IPS DF 6.9 (cell line): ENCODE measurements around the gene KRTAP4-3.
"Not testable (repeated sequence)": the region's sequence is repeated elsewhere in the genome, so short reads cannot be mapped to it uniquely, and the experiment has no call there.

ENCODE experiments used
- DNase-seq: peaks from one replicate; pipeline ENCODE4 v3.0.0-alpha.2; 2013; ENCODE audit warnings: low read depth, low spot score
- H3K27ac ChIP-seq: one replicate; pipeline ENCODE4 v1.5.1; 2013; ENCODE audit warnings: low read length, control low read depth
- H3K27me3 ChIP-seq: 2 replicates; pipeline ENCODE4 v1.6.1; 2013; ENCODE audit warnings: mild to moderate bottlenecking, low read length; ENCODE audit not compliant: control insufficient read depth, insufficient read depth
- H3K36me3 ChIP-seq: 2 replicates; pipeline ENCODE4 v1.6.1; 2013; ENCODE audit warnings: low read length; ENCODE audit not compliant: control insufficient read depth, insufficient read depth
- H3K4me1 ChIP-seq: 2 replicates; pipeline ENCODE4 v1.6.1; 2013; ENCODE audit warnings: low read length; ENCODE audit not compliant: control insufficient read depth, insufficient read depth
- H3K4me3 ChIP-seq: 2 replicates; pipeline ENCODE4 v1.5.1; 2013; ENCODE audit warnings: mild to moderate bottlenecking, low read length
- H3K9me3 ChIP-seq: 2 replicates; pipeline ENCODE4 v1.6.1; 2013; ENCODE audit warnings: low read length, inconsistent platforms; ENCODE audit not compliant: control insufficient read depth, insufficient read depth
- WGBS: extraction: QIAGEN DNeasy Blood & Tissue Kit; methylation state at CpG from one replicate; pipeline ENCODE4 v1.1.7; 2013; ENCODE audit warnings: mixed read lengths, missing lambda C conversion rate; ENCODE audit not compliant: insufficient read length, insufficient coverage; 5-methylcytosine and 5-hydroxymethylcytosine counted together

Gene KRTAP4-3

GRCh38 chr17:41168121-41168520, at the start of gene KRTAP4-3:
Gene KRTAP4-3, minus strand, starts transcription at chr17:41168221. Its CDS starts 49 bp downstream, at chr17:41168172.
- no peak within 1 kb of the TSS for H3K4me3 ChIP-seq
- no peak for DNase-seq
- no CpG with 5 or more reads among the region's 1 CpG for WGBS
- no peaks in the 10 kb centered on the region for H3K9me3 ChIP-seq
- no peak within 1 kb of the TSS for H3K27ac ChIP-seq
- H3K4me1 ChIP-seq, result no peaks in the 10 kb centered on the region
- no peaks in the 10 kb centered on the region for H3K27me3 ChIP-seq
- H3K36me3 ChIP-seq, result no peaks in the 10 kb centered on the region

- Histone ChIP-seq H3K36me3 (no peaks in the 10 kb centered on the region), H3K4me3 (no peak overlapping the region), H3K27me3 (no peaks in the 10 kb centered on the region), H3K9me3 (no peaks in the 10 kb centered on the region), H3K27ac (no peak overlapping the region), H3K4me1 (no peaks in the 10 kb centered on the region)
- no peak for DNase-seq
- no CpG with 5 or more reads among the region's 1 CpG for WGBS
Measured at GRCh38 chr17:41215681-41216080, 47.7 kb upstream of the KRTAP4-3 start.

DNA sequence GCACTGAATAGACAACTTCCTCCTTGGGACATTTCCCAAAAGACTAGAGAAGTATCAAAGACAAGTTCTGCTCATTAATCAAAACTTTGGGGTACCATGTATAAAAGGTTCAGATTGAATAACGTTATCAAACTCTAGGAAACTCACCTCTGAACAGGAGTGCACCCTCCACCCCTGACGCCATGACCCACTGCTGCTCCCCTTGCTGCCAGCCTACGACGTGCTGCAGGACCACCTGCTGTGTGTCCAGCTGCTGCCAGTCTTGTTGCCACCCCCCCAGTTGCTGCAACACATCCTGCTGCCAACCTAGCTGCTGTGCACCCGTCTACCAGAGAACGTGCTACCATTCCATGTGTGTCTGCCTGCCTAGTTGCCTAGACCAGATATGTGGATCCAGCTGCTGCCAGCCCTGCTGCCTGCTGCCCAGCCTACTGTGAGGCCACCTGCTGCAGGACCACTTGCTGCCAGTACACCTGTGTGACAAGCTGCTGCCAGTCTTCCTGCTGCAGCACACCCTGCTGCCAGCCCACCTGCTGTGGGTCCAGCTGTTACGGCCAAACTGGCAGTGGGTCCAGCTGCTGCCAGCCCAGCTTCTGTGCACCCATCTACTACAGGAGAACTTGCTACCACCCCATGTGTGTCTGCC, 44.6 kb upstream of the KRTAP4-3 start:
- H3K27me3 ChIP-seq, result no peaks in the 10 kb centered on the region
- no peak overlapping the region for H3K27ac ChIP-seq
- WGBS, result no CpG with 5 or more reads among the region's 7 CpGs
- H3K4me3 ChIP-seq, result no peak overlapping the region
- H3K36me3 ChIP-seq, result no peaks in the 10 kb centered on the region
- no peaks in the 10 kb centered on the region for H3K9me3 ChIP-seq
- DNase-seq, result no peak
- H3K4me1 ChIP-seq, result no peaks in the 10 kb centered on the region

- Histone ChIP-seq H3K27ac (no peak overlapping the region), H3K4me1 (no peaks in the 10 kb centered on the region), H3K4me3 (no peak overlapping the region), H3K36me3 (no peaks in the 10 kb centered on the region), H3K9me3 (no peaks in the 10 kb centered on the region), H3K27me3 (no peaks in the 10 kb centered on the region)
- DNase-seq, result no peak
- no CpG with 5 or more reads among the region's 1 CpG for WGBS
Measured at GRCh38 chr17:41211845-41212466, 43.9 kb upstream of the KRTAP4-3 start.

GRCh38 chr17:41199421-41200078, 31.5 kb upstream of the KRTAP4-3 start:
- WGBS, result no CpG with 5 or more reads among the region's 5 CpGs
- Histone ChIP-seq H3K4me1 (no peaks in the 10 kb centered on the region), H3K27me3 (no peaks in the 10 kb centered on the region), H3K9me3 (no peaks in the 10 kb centered on the region), H3K4me3 (no peak overlapping the region), H3K27ac (no peak overlapping the region), H3K36me3 (no peaks in the 10 kb centered on the region)
- no peak for DNase-seq

DNA sequence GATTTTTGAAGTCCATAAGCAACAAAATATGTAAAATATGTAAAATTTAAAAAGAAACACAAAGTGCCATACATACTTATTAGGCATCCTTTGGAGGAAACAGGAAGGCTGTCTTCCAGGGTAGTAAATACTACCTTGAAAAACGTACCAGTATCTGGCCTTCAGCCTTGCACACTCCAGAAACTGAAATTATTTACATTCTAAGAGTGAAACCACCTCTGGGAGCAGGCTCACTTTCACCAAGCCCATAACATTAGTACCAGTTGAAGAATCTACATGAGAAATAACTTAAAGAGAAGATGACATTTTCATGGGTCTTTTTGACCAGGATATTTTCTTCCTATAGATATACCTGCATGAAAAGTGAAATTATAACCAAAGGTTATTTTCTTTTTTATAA, 28.0 kb upstream of the KRTAP4-3 start:
- H3K4me3 ChIP-seq, result no peak overlapping the region
- H3K27me3 ChIP-seq, result no peaks in the 10 kb centered on the region
- no peaks in the 10 kb centered on the region for H3K4me1 ChIP-seq
- no CpG with 5 or more reads among the region's 1 CpG for WGBS
- no peaks in the 10 kb centered on the region for H3K36me3 ChIP-seq
- H3K27ac ChIP-seq, result no peak overlapping the region
- DNase-seq, result no peak
- H3K9me3 ChIP-seq, result no peaks in the 10 kb centered on the region

GRCh38 chr17:41190328-41190727, 22.3 kb upstream of the KRTAP4-3 start:
- Histone ChIP-seq H3K36me3 (no peaks in the 10 kb centered on the region), H3K27me3 (no peaks in the 10 kb centered on the region), H3K27ac (no peak overlapping the region), H3K4me3 (no peak overlapping the region), H3K4me1 (peaks cover 2% of the 10 kb centered on the region; the same call in 1 of the 2 replicates), H3K9me3 (no peaks in the 10 kb centered on the region)
- WGBS, result no CpG with 5 or more reads among the region's 3 CpGs
- no peak for DNase-seq

- H3K27ac ChIP-seq, H3K4me1 ChIP-seq, H3K27me3 ChIP-seq, H3K36me3 ChIP-seq, H3K4me3 ChIP-seq, H3K9me3 ChIP-seq, DNase-seq: not testable (repeated sequence)
- WGBS, result no CpG with 5 or more reads among the region's 1 CpG
Measured at GRCh38 chr17:41189837-41190318, 21.9 kb upstream of the KRTAP4-3 start, which contains the start of gene KRTAP9-1. Gene KRTAP9-1, plus strand, starts transcription at chr17:41189887. Its CDS starts 0 bp downstream, at chr17:41189887.

- WGBS, result no CpG with 5 or more reads among the region's 2 CpGs
Measured at GRCh38 chr17:41186872-41187271, 18.9 kb upstream of the KRTAP4-3 start.

DNA sequence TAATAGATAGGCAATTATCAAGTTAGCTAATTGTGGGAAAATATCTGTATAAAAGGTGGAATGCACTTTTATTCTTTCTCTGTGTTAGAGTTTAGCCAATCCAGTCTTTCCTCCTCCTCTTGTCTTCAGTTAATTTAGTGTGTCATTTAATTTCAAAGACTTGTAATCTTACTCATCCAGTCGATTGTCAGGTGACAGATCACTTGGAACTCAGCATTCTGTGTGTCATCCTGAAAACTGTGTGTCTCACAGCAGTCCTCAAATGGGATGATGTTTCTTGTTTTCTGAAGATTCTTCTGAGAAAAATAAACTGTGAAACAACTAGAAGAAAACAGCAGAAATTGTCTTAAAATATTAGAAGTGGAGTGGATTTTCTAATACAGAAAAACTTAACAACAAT, 17.0 kb upstream of the KRTAP4-3 start:
- H3K9me3 ChIP-seq, result no peaks in the 10 kb centered on the region
- no peaks in the 10 kb centered on the region for H3K4me1 ChIP-seq
- H3K27ac ChIP-seq, result no peak overlapping the region
- H3K27me3 ChIP-seq, result no peaks in the 10 kb centered on the region
- WGBS, result no CpG with 5 or more reads among the region's 1 CpG
- no peak overlapping the region for H3K4me3 ChIP-seq
- no peaks in the 10 kb centered on the region for H3K36me3 ChIP-seq
- DNase-seq, result no peak

More at GRCh38 chr17:41186872-41187271, 18.9 kb upstream of the KRTAP4-3 start:
- Histone ChIP-seq H3K36me3 (no peaks in the 10 kb centered on the region), H3K27me3 (no peaks in the 10 kb centered on the region), H3K4me3 (no peak overlapping the region), H3K27ac (no peak overlapping the region), H3K9me3 (no peaks in the 10 kb centered on the region), H3K4me1 (peaks cover 2% of the 10 kb centered on the region; the same call in 1 of the 2 replicates)
- DNase-seq, result no peak
